GM18505 (cell line): Measurements from ENCODE around the gene CFAP69.
"Not testable (repeated sequence)": the region's sequence is repeated elsewhere in the genome, so short reads cannot be mapped to it uniquely, and the experiment has no call there.

ENCODE experiments used
- ATAC-seq: cut with Tn5 transposase; IDR thresholded peaks from one replicate; pipeline ENCODE4 v1.9.1; 2021; ENCODE audit not compliant: unreplicated experiment
- POLR2A ChIP-seq: IDR thresholded peaks from 4 replicates; pipeline ENCODE4 v1.6.1; 2011; ENCODE audit warnings: borderline replicate concordance; ENCODE audit not compliant: insufficient read depth, insufficient read length; ENCODE audit errors: extremely low read depth

Gene CFAP69

GRCh38 chr7:90239050-90239449 lies 5.9 kb upstream of the CFAP69 start:
- ATAC-seq, result no peak
- no peak for TF ChIP-seq POLR2A

- ATAC-seq, result no peak
- no peak for TF ChIP-seq POLR2A
These were observed 5.2 kb upstream of the CFAP69 start for GRCh38 chr7:90239625-90240228.

- no peak for TF ChIP-seq POLR2A
- ATAC-seq, result peak; percentile 29
These were observed 2.4 kb upstream of the CFAP69 start for GRCh38 chr7:90242369-90243168.

- TF ChIP-seq POLR2A, result no peak
- no peak for ATAC-seq
These were observed 1.4 kb upstream of the CFAP69 start for GRCh38 chr7:90243556-90243955.

GRCh38 chr7:90244565-90244908 lies 437 bp upstream of the CFAP69 start:
- TF ChIP-seq POLR2A, result no peak
- ATAC-seq, result no peak

GRCh38 chr7:90246171-90246570 lies 1.2 kb downstream of the CFAP69 start:
- no peak for ATAC-seq

GRCh38 chr7:90248706-90249105 lies 3.7 kb downstream of the CFAP69 start:
- no peak for TF ChIP-seq POLR2A
- ATAC-seq, result no peak

More at GRCh38 chr7:90246171-90246570, 1.2 kb downstream of the CFAP69 start:
- no peak for TF ChIP-seq POLR2A

- TF ChIP-seq POLR2A, result no peak
- no peak for ATAC-seq
These were observed 5.8 kb downstream of the CFAP69 start for GRCh38 chr7:90250601-90251303.

GRCh38 chr7:90251304-90251635 lies 6.3 kb downstream of the CFAP69 start:
- TF ChIP-seq POLR2A, result no peak
- ATAC-seq, result no peak

GRCh38 chr7:90256011-90256410 lies 11.0 kb downstream of the CFAP69 start:
- not testable (repeated sequence) for ATAC-seq

- no peak for TF ChIP-seq POLR2A
- ATAC-seq, result no peak
These were observed 11.8 kb downstream of the CFAP69 start for GRCh38 chr7:90256778-90257177.

- TF ChIP-seq POLR2A, result no peak
- no peak for ATAC-seq
These were observed 16.5 kb downstream of the CFAP69 start for GRCh38 chr7:90261441-90261840.

GRCh38 chr7:90262438-90262837 lies 17.5 kb downstream of the CFAP69 start:
- TF ChIP-seq POLR2A, result no peak
- ATAC-seq, result peak; percentile 85

- no peak for TF ChIP-seq POLR2A
These were observed 21.8 kb downstream of the CFAP69 start for GRCh38 chr7:90266808-90267207.

GRCh38 chr7:90267263-90267858 lies 22.4 kb downstream of the CFAP69 start:
- ATAC-seq, result no peak
- no peak for TF ChIP-seq POLR2A

More at GRCh38 chr7:90266808-90267207, 21.8 kb downstream of the CFAP69 start:
- no peak for ATAC-seq
